HG02571 (cell line): ENCODE measurements around the gene DPY19L2.
"Not testable (repeated sequence)": the region's sequence is repeated elsewhere in the genome, so short reads cannot be mapped to it uniquely, and the experiment has no call there.

Source experiments
- ATAC-seq: cut with Tn5 transposase; IDR thresholded peaks from one replicate; pipeline ENCODE4 v1.9.1; 2021; ENCODE audit warnings: mild to moderate bottlenecking, moderate library complexity; ENCODE audit not compliant: unreplicated experiment

DPY19L2 gene

DNA sequence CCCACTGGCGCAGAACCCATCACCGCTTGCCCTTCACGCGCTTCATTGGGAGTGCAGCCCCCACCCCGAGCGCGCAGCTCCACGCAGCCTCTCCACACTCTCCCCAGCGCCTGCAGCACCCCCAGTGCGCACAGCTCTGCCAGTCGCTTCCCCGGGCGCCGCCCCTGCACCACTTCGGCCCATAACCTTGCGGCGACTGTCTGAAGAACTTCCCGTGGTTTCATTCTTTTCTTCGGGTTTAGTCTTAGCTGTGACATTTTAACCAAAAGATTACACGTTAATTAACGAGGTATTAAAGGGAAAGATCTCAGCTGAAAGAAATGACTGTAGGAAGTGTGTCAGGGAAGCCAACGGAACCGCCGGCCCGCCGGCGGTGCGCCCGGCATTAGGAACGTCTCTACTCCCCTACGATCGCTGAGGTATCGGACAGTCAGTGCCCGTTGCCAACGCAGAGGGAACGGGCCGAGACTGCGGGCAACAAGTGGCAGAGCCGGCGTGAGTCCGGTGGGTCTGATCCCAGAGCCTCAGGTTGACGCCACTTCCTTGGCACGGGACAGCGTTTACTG lies 590 bp upstream of the DPY19L2 start:
- not testable (repeated sequence) for ATAC-seq

DNA sequence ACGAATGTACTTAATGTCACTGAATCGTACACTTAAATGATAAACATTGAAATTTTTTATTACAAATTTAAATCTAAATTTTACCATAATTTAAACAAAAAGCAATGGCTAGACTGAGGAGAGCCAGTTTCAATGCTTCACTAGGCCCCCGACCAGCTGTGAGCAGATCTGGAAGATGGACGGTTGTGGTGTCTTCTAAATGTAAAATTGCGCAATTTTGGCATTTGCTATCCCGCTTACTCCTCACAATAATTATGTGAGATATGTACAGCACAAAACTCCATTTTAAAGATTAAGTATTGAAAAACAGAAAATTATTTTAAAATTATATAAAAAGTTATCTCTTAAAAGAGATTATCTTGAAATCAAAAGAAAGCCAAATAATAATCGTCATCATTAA lies 5.3 kb downstream of the DPY19L2 start:
- ATAC-seq: not testable (repeated sequence)

GRCh38 chr12:63658501-63658900 lies 9.8 kb downstream of the DPY19L2 start:
- ATAC-seq: not testable (repeated sequence)

DNA sequence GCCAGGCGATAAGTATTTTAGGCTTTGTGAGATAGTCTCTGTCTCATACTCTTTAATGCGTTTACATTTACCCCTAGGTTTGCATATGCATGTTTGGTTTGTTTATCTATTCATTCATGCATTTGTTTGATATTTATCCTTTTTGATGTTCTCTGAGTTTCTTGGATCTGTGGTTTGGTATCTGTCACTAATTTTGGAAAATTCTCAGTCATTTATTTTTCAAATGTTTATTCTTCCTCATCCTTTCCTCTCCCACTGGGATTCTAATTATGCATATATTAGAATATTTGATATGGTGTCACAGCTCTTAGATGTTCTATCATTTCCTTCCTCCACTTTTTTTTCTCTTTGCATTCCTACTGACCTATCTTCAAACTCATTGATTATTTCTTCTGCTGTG lies 11.9 kb downstream of the DPY19L2 start:
- ATAC-seq: not testable (repeated sequence)

GRCh38 chr12:63655543-63656257 lies 12.6 kb downstream of the DPY19L2 start:
- ATAC-seq: not testable (repeated sequence)

- ATAC-seq: not testable (repeated sequence)
Observed at GRCh38 chr12:63654481-63654880, 13.8 kb downstream of the DPY19L2 start.

- ATAC-seq: not testable (repeated sequence)
Observed at GRCh38 chr12:63649517-63649916, 18.8 kb downstream of the DPY19L2 start.

- ATAC-seq: not testable (repeated sequence)
Observed at GRCh38 chr12:63643381-63644140, 24.7 kb downstream of the DPY19L2 start.

DNA sequence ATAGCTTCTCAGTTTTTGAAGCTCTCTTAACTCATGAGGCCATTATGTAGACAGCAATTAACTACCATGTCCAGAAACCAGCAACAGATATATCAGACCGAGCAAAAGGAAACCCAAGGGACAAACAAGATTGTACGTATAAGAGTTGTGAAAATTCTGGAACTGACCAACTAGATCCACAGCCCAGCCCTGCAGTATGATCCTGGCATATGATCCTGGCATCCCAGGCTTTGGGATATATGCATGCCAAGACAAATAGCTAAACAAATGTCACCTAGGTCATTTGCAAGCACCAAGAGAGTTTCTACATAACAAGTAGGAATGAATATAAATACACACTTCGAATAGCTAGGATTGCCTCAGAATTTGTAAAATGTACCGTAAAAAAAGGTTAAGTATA lies 44.0 kb downstream of the DPY19L2 start:
- not testable (repeated sequence) for ATAC-seq

GRCh38 chr12:63615544-63615943 lies 52.7 kb downstream of the DPY19L2 start:
- not testable (repeated sequence) for ATAC-seq

DNA sequence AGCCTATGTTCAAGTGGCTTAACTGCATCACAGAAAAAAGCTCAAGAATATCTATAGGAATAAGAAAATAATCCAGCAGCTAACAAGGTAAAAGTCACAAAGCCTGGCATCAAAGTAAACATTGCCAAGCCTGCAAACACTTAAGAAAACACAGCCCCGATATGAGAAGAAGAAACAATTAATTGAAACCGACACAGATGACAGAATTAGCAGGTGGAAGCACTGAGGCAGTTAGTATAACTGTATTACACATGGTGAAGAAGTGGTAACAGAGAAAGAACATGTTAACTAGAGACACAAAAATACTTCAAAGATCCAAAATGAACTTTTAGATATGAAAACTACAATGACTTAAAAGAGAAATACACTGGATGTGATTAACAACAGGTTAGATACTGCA lies 57.0 kb downstream of the DPY19L2 start:
- ATAC-seq: not testable (repeated sequence)

GRCh38 chr12:63609281-63609680 lies 59.0 kb downstream of the DPY19L2 start:
- ATAC-seq: not testable (repeated sequence)

GRCh38 chr12:63604985-63605384 lies 63.3 kb downstream of the DPY19L2 start:
- not testable (repeated sequence) for ATAC-seq

GRCh38 chr12:63594828-63595227 lies 73.5 kb downstream of the DPY19L2 start:
- ATAC-seq: not testable (repeated sequence)

DNA sequence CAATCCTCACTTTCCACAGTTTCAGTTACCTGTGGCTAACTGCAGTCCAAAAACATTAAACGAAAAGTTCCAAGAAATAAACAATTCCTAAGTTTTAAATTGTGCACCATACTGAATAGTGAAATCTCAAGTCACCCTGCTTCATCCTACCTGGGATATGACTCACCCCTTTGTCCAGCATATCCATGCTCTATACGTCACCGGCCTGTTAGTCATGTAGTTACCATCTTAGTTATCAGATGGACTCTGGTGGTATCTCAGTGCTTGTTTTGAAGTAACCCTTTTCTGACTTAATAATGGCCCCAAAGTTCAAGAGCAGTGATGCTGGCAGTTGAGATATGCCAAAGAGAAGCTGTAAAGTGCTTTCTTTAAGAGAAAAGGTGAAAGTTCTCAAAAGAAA lies 83.9 kb downstream of the DPY19L2 start:
- ATAC-seq: not testable (repeated sequence)

DNA sequence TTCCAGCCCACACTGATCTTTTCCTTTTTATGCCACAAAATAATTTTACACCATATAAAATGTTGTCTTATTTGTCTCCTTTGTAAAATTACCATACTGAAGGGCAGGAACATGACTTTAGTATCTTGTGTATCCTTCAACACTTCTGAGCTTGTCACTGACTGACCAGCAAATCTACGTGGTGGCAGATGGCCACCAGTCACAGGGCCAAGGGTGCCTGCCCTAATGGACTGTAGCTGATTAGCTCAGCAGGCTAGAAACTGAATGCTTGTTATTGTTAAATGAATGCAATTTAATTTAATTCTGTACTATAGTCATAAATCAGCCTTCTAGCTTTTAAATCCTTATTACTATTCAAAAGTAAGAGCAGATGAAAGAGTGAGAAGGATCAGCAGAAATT lies 85.0 kb downstream of the DPY19L2 start:
- ATAC-seq: not testable (repeated sequence)

DNA sequence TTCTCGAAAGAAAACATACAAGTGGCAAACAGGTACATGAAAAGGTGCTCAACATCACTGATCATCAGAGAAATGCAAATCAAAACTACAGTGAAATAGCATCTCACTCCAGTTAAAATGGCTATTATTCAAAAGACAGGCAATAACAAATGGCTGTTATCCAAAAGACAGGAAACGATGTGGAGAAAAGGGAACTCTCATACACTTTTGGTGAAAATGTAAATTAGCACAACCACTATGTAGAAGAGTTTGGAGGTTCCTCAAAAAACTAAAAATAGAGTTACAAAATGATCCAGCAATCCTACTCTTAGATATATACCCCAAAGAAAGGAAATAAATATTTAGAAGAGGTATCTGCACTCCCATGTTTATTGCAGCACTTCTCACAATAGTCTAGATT lies 90.7 kb downstream of the DPY19L2 start:
- ATAC-seq: not testable (repeated sequence)

DNA sequence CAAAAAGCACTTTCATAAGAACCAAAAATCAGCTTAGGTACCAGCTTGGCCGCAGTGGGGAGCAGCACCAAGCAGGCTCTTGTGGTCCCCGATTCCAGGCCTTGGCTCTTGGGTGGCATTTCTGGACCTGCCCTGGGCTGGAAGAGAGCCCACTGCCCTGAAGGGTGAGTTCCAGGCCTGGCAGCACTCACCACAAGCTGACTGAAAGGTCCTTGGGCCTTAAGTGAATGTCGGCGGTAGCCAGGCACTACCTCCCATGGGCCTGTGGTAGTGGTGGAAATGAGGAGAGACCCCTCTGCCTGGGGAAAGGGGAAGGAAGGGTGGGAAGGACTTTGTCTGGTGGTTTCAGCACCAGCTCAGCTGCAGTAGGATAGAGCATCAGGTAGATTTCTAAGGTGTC lies 96.3 kb downstream of the DPY19L2 start:
- ATAC-seq: not testable (repeated sequence)

GRCh38 chr12:63558445-63558844 lies 109.8 kb downstream of the DPY19L2 start:
- ATAC-seq: not testable (repeated sequence)

- ATAC-seq: not testable (repeated sequence)
Observed at GRCh38 chr12:63551397-63551796, 116.9 kb downstream of the DPY19L2 start.

DNA sequence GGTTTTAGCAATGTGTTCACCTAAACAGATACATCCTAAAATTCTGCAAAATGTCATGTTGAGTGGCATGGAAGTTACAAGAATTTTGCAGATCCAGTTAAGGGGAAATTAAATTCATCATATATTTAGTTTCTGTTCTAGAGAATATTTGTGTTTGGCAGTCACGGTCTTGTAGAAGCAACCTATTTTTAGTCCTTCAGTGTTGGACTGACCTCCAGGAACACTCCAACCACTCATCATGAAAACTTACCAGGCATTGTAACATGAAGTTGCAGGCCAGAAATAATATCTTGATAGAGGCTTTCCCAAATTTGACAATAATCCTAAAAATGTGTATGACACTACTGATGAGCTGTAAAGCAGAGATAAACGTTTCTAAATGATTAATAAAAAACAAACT lies 119.3 kb downstream of the DPY19L2 start:
- not testable (repeated sequence) for ATAC-seq
